ENCODE results near the gene PSMB9. TPM values are rescaled to one million over a fixed set of nuclear protein-coding genes. Genes with fewer than 3 reads are reported as not detected.
A peak's percentile ranks its signal among the peaks of the same experiment; 100 is the strongest.

PSMB9 gene
- total and polyA plus RNA-seq, 9 of the 15 experiments (the other 6 are each of a cell fraction or from before 2014, with no cell fraction given) = 1.1 to 3.7 (median 2.4) TPM

- TF ChIP-seq NR2C2 (CRISPR knock-in tag; IDR thresholded peaks at IDR 0.05) = no peak
- no peak for TF ChIP-seq NR2C2 (tag; IDR thresholded peaks at IDR 0.05)
- peak; percentile 32; the same call in 1 of the 2 replicates for TF ChIP-seq NFE2 (IDR thresholded peaks at IDR 0.05; ENCODE audit: low read depth)
- TF ChIP-seq, protein P1, sequence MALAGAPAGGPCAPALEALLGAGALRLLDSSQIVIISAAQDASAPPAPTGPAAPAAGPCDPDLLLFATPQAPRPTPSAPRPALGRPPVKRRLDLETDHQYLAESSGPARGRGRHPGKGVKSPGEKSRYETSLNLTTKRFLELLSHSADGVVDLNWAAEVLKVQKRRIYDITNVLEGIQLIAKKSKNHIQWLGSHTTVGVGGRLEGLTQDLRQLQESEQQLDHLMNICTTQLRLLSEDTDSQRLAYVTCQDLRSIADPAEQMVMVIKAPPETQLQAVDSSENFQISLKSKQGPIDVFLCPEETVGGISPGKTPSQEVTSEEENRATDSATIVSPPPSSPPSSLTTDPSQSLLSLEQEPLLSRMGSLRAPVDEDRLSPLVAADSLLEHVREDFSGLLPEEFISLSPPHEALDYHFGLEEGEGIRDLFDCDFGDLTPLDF (CRISPR knock-in tag; IDR thresholded peaks at IDR 0.05) = peak; percentile 84
- TF ChIP-seq, protein P2, sequence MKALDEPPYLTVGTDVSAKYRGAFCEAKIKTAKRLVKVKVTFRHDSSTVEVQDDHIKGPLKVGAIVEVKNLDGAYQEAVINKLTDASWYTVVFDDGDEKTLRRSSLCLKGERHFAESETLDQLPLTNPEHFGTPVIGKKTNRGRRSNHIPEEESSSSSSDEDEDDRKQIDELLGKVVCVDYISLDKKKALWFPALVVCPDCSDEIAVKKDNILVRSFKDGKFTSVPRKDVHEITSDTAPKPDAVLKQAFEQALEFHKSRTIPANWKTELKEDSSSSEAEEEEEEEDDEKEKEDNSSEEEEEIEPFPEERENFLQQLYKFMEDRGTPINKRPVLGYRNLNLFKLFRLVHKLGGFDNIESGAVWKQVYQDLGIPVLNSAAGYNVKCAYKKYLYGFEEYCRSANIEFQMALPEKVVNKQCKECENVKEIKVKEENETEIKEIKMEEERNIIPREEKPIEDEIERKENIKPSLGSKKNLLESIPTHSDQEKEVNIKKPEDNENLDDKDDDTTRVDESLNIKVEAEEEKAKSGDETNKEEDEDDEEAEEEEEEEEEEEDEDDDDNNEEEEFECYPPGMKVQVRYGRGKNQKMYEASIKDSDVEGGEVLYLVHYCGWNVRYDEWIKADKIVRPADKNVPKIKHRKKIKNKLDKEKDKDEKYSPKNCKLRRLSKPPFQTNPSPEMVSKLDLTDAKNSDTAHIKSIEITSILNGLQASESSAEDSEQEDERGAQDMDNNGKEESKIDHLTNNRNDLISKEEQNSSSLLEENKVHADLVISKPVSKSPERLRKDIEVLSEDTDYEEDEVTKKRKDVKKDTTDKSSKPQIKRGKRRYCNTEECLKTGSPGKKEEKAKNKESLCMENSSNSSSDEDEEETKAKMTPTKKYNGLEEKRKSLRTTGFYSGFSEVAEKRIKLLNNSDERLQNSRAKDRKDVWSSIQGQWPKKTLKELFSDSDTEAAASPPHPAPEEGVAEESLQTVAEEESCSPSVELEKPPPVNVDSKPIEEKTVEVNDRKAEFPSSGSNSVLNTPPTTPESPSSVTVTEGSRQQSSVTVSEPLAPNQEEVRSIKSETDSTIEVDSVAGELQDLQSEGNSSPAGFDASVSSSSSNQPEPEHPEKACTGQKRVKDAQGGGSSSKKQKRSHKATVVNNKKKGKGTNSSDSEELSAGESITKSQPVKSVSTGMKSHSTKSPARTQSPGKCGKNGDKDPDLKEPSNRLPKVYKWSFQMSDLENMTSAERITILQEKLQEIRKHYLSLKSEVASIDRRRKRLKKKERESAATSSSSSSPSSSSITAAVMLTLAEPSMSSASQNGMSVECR (CRISPR knock-in tag; IDR thresholded peaks at IDR 0.05) = peak; percentile 91; the same call in 1 of the 2 replicates
- no peak for TF ChIP-seq CBX2 (IDR thresholded peaks at IDR 0.05; ENCODE audit: insufficient read depth, low read length, poor library complexity, severe bottlenecking)
- TF ChIP-seq, protein P3, sequence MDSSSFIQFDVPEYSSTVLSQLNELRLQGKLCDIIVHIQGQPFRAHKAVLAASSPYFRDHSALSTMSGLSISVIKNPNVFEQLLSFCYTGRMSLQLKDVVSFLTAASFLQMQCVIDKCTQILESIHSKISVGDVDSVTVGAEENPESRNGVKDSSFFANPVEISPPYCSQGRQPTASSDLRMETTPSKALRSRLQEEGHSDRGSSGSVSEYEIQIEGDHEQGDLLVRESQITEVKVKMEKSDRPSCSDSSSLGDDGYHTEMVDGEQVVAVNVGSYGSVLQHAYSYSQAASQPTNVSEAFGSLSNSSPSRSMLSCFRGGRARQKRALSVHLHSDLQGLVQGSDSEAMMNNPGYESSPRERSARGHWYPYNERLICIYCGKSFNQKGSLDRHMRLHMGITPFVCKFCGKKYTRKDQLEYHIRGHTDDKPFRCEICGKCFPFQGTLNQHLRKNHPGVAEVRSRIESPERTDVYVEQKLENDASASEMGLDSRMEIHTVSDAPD (CRISPR knock-in tag; IDR thresholded peaks at IDR 0.05) = no peak
- TF ChIP-seq ZNF24 (IDR thresholded peaks at IDR 0.05) = peak; percentile 64; the same call in 1 of the 2 replicates
- TF ChIP-seq KDM2B (CRISPR knock-in tag; IDR thresholded peaks at IDR 0.05) = peak; percentile 92; the same call in 1 of the 2 replicates
- peak; percentile 52; the same call in 1 of the 2 replicates for TF ChIP-seq SMARCE1 (IDR thresholded peaks at IDR 0.05)
- no peak for TF ChIP-seq ZNF780A (CRISPR knock-in tag; IDR thresholded peaks at IDR 0.05)
- peak; percentile 94 for TF ChIP-seq EP400 (IDR thresholded peaks at IDR 0.05)
- no peak for TF ChIP-seq HNRNPH1 (optimal IDR thresholded peaks at IDR 0.05; ENCODE audit: low read depth, low read length)
- TF ChIP-seq BMI1 (IDR thresholded peaks at IDR 0.05; ENCODE audit: low read length) = no peak
- TF ChIP-seq SRSF3 (IDR thresholded peaks at IDR 0.05; ENCODE audit: insufficient read depth, low read length) = no peak
- no peak for TF ChIP-seq STAT5A (IDR thresholded peaks at IDR 0.05; ENCODE audit: borderline replicate concordance, low read length)
- no peak for TF ChIP-seq PRPF4 (IDR thresholded peaks at IDR 0.05; ENCODE audit: insufficient read depth, low read depth, low read length, poor library complexity, severe bottlenecking)
- no peak for TF ChIP-seq HMG20A (CRISPR knock-in tag; conservative IDR thresholded peaks at IDR 0.05)
These were observed at the start of gene PSMB9, which contains the start of gene TAP1 (continued) for GRCh38 chr6:32853541-32854375.

All from K562 (cell line).